ENCODE results near the gene FYTTD1.

DNA sequence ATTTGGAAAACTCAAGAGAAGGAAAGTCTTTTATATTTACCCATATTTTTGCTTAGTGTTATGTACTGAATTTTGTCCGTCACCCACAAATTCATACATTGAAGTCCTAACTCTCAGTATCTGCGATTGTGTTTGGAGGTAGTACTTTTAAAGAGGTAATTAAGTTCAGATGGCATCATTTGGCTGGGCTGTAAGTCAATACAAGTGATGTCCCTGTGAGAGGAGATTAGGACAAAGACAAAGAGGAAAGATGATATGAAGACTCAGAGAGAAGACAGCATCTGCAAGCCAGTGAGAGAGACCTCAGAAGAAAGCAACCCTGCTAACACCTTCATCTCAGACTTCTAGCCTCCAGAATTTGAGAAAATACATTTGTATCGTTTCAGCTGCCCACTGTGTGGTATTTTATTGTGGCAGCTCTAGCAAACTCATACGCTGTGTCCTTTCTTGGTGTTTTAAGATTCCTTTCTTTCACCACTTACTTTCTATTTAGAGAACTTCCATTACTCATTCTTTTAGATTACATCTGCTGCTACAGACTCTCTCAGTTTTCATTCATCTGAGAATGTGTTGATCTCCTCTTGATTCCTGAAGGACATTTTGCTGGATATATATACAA is 58.4 kb downstream of the FYTTD1 start:
- TF ChIP-seq POLR2AphosphoS5 (IDR thresholded peaks at IDR 0.05) (no peak), POLR2A (IDR thresholded peaks at IDR 0.05) (no peak)
- TF ChIP-seq, protein P1, sequence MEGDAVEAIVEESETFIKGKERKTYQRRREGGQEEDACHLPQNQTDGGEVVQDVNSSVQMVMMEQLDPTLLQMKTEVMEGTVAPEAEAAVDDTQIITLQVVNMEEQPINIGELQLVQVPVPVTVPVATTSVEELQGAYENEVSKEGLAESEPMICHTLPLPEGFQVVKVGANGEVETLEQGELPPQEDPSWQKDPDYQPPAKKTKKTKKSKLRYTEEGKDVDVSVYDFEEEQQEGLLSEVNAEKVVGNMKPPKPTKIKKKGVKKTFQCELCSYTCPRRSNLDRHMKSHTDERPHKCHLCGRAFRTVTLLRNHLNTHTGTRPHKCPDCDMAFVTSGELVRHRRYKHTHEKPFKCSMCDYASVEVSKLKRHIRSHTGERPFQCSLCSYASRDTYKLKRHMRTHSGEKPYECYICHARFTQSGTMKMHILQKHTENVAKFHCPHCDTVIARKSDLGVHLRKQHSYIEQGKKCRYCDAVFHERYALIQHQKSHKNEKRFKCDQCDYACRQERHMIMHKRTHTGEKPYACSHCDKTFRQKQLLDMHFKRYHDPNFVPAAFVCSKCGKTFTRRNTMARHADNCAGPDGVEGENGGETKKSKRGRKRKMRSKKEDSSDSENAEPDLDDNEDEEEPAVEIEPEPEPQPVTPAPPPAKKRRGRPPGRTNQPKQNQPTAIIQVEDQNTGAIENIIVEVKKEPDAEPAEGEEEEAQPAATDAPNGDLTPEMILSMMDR (IDR thresholded peaks at IDR 0.05 in 8 of 11, conservative IDR thresholded peaks at IDR 0.05 in 3 of 11) = no peak
